ENCODE results near the gene OVCH2.

The OVCH2 gene

GRCh38 chr11:7640816-7641215, 65.5 kb downstream of the OVCH2 start:
- no peak for DNase-seq (ENCODE audit: low read depth in 2 of 3, low spot score in 2 of 3)

GRCh38 chr11:7639643-7640025, 66.6 kb downstream of the OVCH2 start:
- no peak for DNase-seq (ENCODE audit: low read depth in 2 of 3, low spot score in 2 of 3)

Measured in activated CD8-positive, alpha-beta memory T cell treated with anti-CD3 and anti-CD28 coated beads for 48 hours (primary cell).